MCF 10A (cell line): ENCODE results near the gene GRAMD1B. TPM values are rescaled to one million over a fixed set of nuclear protein-coding genes. Genes with fewer than 3 reads are reported as not detected.

ENCODE experiments used
- BruUV-seq: library from RNA; stranded (reverse); fragments of 400-500 nt; replicated peaks from 2 replicates; lab custom pipeline; 2021; lab: Mats Ljungman, UMichigan
- CTCF ChIA-PET: fragments of 300-600 bp; sonication (Branson Sonifier 250); formaldehyde crosslinking; extraction: SDS; loops from one replicate; lab custom pipeline; 2021; ENCODE audit warnings: antibody characterized with exemption, inconsistent platforms; lab: Yijun Ruan, JAX
- POLR2A ChIA-PET: fragments of 300-600, 350-650 bp; sonication (Branson Sonifier 250); formaldehyde crosslinking; extraction: SDS; loops from one replicate; lab custom pipeline; 2020; ENCODE audit warnings: antibody characterized with exemption, inconsistent platforms; lab: Yijun Ruan, JAX
- DNase-seq: peaks from one replicate; pipeline ENCODE4 v3.0.0-alpha.2; 2018; ENCODE audit not compliant: unreplicated experiment
- H3K27ac Mint-ChIP-seq: one replicate; pipeline ENCODE4 v1.8.0; 2022; ENCODE audit warnings: mild to moderate bottlenecking, low read depth, mixed read lengths; ENCODE audit not compliant: unreplicated experiment
- H3K27me3 Mint-ChIP-seq: one replicate; pipeline ENCODE4 v1.8.0; 2022; ENCODE audit warnings: mixed read lengths; ENCODE audit not compliant: insufficient read depth, unreplicated experiment
- H3K36me3 Mint-ChIP-seq: one replicate; pipeline ENCODE4 v1.8.0; 2022; ENCODE audit warnings: mild to moderate bottlenecking, moderate library complexity, mixed read lengths; ENCODE audit not compliant: insufficient read depth, unreplicated experiment
- H3K4me1 Mint-ChIP-seq: one replicate; pipeline ENCODE4 v1.8.0; 2022; ENCODE audit warnings: mixed read lengths; ENCODE audit not compliant: insufficient read depth, unreplicated experiment
- H3K4me3 Mint-ChIP-seq: one replicate; pipeline ENCODE4 v1.8.0; 2022; ENCODE audit warnings: mild to moderate bottlenecking, moderate library complexity, mixed read lengths; ENCODE audit not compliant: unreplicated experiment
- H3K9me3 Mint-ChIP-seq: one replicate; pipeline ENCODE4 v1.8.0; 2022; ENCODE audit warnings: mixed read lengths; ENCODE audit not compliant: unreplicated experiment
- intact Hi-C: fragments of 100-400 bp; cut with micrococcal nuclease; formaldehyde crosslinking; loops from 2 replicates; pipeline ENCODE4 v1.14.1; 2022
- total RNA-seq: library from RNA; stranded (reverse); gene quantifications from 2 replicates; pipeline ENCODE4 v1.2.3, GENCODE V29; 2022
- TF ChIP-seq, protein P1 (sequence below): fragments of 200-600 bp; IDR thresholded peaks from one replicate; pipeline ENCODE4 v1.8.0; 2022; ENCODE audit warnings: antibody characterized with exemption, mild to moderate bottlenecking; ENCODE audit not compliant: unreplicated experiment

Gene GRAMD1B
- total RNA-seq, 1 experiment from 2014 or later, result 0.26 TPM

DNA sequence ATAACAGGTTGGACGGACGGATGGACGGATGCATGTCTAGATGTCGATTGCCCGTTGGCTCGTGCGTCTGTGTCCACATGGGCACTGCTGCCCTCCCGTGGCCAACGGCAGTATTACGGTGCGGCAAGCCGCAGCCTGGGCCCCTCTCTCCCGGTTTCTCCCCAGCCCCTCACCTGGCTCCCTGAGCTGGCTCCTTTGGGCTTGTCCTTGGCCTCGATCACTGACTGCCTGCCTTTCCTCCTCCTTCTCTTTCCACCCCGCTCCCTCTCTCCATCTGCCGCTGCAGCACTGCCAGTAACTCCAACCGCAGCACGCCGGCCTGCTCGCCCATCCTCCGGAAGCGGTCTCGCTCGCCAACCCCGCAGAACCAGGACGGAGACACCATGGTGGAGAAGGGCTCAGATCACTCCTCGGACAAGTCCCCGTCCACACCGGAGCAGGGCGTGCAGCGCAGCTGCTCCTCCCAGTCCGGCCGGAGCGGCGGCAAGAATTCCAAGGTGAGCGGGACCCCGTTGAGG lies 147.1 kb downstream of the GRAMD1B start:
- Mint-ChIP-seq H3K4me1 (peaks cover 9% of the 10 kb centered on the region), H3K27ac (no peak overlapping the region), H3K9me3 (no peaks in the 10 kb centered on the region), H3K27me3 (peaks cover 74% of the 10 kb centered on the region), H3K36me3 (no peaks in the 10 kb centered on the region), H3K4me3 (no peak overlapping the region)
- CTCF ChIA-PET, result interaction anchor here (0.6 to 14.8 kb wide), 50 partner anchors 9 to 1820 kb away, joined by 3 to 354 read pairs (median 3); partner anchors contain the start of gene SCN3B
- intact Hi-C loops, result loop anchor here (1.0 kb wide), 1 partner anchor 66 kb away; no protein-coding TSS in a partner anchor
- no TSS peak for BruUV-seq
- POLR2A ChIA-PET, result interaction anchor here (0.6 to 0.8 kb wide), 2 partner anchors 66 to 94 kb away, joined by 3 to 4 read pairs; no protein-coding TSS in a partner anchor
- DNase-seq, result peak; percentile 54
- TF ChIP-seq, protein P1, sequence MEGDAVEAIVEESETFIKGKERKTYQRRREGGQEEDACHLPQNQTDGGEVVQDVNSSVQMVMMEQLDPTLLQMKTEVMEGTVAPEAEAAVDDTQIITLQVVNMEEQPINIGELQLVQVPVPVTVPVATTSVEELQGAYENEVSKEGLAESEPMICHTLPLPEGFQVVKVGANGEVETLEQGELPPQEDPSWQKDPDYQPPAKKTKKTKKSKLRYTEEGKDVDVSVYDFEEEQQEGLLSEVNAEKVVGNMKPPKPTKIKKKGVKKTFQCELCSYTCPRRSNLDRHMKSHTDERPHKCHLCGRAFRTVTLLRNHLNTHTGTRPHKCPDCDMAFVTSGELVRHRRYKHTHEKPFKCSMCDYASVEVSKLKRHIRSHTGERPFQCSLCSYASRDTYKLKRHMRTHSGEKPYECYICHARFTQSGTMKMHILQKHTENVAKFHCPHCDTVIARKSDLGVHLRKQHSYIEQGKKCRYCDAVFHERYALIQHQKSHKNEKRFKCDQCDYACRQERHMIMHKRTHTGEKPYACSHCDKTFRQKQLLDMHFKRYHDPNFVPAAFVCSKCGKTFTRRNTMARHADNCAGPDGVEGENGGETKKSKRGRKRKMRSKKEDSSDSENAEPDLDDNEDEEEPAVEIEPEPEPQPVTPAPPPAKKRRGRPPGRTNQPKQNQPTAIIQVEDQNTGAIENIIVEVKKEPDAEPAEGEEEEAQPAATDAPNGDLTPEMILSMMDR, result peak; percentile 82

DNA sequence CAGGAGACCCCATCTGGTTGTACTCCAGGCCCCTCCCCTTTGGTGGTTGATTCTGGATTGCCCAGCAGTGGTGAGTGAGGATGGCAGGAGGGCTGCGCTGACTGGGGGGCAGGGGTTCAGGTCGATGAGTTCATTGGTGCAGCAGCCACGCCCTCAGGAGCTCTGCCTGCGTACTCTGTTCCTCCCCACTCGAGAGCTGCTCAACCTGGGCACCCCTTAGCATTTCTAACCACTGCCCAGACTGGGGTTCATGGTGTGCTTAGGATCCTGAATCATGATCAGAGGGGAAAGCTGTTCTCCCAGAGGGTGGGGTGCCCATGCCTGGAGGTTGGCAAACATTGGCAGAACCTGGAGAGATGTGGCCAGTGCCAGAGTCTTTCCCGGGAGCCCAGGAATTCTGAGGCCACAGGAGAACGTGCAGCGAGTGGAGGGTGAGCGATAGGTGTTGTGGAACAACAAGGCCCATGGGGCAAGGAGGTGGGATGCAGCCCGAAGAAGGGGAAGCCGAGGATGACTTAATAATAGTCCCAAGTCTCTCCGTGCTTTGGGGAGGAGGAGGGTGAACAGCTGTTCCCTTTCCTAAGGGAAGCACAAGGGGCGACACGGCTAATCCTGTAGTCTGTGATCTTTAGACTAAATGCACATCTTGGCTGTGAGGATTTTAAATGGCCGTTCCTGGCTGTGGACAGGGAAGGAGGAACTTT lies 148.9 kb downstream of the GRAMD1B start:
- peaks cover 61% of the 10 kb centered on the region for H3K27me3 Mint-ChIP-seq
- POLR2A ChIA-PET, result interaction anchor here (0.6 to 1.3 kb wide), 4 partner anchors 127 to 1221 kb away, joined by 3 to 5 read pairs (median 3); partner anchors contain the start of gene MSANTD2
- DNase-seq, result no peak
- no peaks in the 10 kb centered on the region for H3K36me3 Mint-ChIP-seq
- BruUV-seq, result no TSS peak
- intact Hi-C loops, result no loop called here
- no peak overlapping the region for H3K27ac Mint-ChIP-seq
- peaks cover 9% of the 10 kb centered on the region for H3K4me1 Mint-ChIP-seq
- H3K9me3 Mint-ChIP-seq, result no peaks in the 10 kb centered on the region
- CTCF ChIA-PET, result interaction anchor here (0.6 to 14.8 kb wide), 17 partner anchors 9 to 337 kb away, joined by 3 to 354 read pairs (median 4); no protein-coding TSS in a partner anchor
- H3K4me3 Mint-ChIP-seq, result no peak overlapping the region
- TF ChIP-seq, protein P1, result no peak

DNA sequence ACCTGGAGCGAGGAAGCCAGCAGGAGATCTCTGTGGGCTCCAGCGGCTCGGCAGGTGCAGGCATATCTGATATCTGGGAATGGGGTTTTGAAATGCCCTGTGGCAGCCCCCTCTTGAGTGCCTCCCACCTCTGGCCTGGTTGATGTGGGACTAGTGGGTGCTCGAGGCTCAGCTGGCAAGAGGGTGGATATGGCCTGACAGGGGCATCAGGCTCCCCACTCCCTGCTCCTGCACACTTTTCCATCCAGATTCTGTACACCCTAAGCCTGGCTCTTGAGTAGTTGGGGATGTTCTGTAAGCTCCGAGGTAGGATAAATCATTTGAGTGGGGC lies 149.4 kb downstream of the GRAMD1B start:
- Mint-ChIP-seq H3K4me3 (no peak overlapping the region), H3K27me3 (peaks cover 56% of the 10 kb centered on the region), H3K27ac (no peak overlapping the region), H3K4me1 (peaks cover 9% of the 10 kb centered on the region), H3K36me3 (no peaks in the 10 kb centered on the region), H3K9me3 (no peaks in the 10 kb centered on the region)
- no TSS peak for BruUV-seq
- POLR2A ChIA-PET, result interaction anchor here (1.2 to 1.3 kb wide), 3 partner anchors 127 to 140 kb away, joined by 3 to 5 read pairs (median 3); no protein-coding TSS in a partner anchor
- intact Hi-C loops, result no loop called here
- DNase-seq, result no peak
- TF ChIP-seq, protein P1, result no peak
- CTCF ChIA-PET, result interaction anchor here (0.6 to 14.8 kb wide), 22 partner anchors 9 to 476 kb away, joined by 3 to 354 read pairs (median 8); no protein-coding TSS in a partner anchor

DNA sequence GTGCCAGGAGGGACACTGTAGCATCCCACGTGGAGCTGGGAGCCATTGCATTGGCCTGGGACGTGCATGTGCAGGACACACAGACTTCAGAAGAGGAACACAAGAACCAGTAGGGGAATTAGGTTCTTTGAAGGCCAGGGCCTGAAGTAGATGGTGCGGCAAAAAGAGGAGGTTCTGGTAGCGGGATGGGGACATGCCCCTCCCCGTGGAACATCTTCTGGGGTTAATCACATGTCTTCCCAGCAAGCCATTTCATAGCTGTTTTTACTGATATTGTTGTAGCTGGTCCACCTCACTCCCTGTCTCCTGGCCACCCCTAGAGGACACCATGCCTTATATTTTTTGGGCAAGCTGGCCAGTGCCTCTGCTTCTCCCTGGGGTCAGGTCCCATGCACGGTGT lies 150.1 kb downstream of the GRAMD1B start:
- ChIA-PET POLR2A (interaction anchor here (1.2 to 1.3 kb wide), 3 partner anchors 8 to 129 kb away, joined by 3 to 5 read pairs (median 4); no protein-coding TSS in a partner anchor), CTCF (interaction anchor here (0.6 to 14.8 kb wide), 40 partner anchors 10 to 487 kb away, joined by 3 to 354 read pairs (median 5); partner anchors contain the start of gene SCN3B)
- peaks cover 49% of the 10 kb centered on the region for H3K27me3 Mint-ChIP-seq
- H3K36me3 Mint-ChIP-seq, result no peaks in the 10 kb centered on the region
- H3K4me3 Mint-ChIP-seq, result no peak overlapping the region
- DNase-seq, result no peak
- H3K27ac Mint-ChIP-seq, result no peak overlapping the region
- intact Hi-C loops, result loop anchor here (1.0 kb wide), 2 partner anchors 61 to 127 kb away; no protein-coding TSS in a partner anchor
- H3K4me1 Mint-ChIP-seq, result peaks cover 9% of the 10 kb centered on the region
- no peaks in the 10 kb centered on the region for H3K9me3 Mint-ChIP-seq
- TF ChIP-seq, protein P1, result no peak
- BruUV-seq, result no TSS peak
